Measurements from ENCODE around the gene TUBGCP6. TPM values are rescaled to one million over a fixed set of nuclear protein-coding genes. Genes with fewer than 3 reads are reported as not detected.

The TUBGCP6 gene
- total RNA-seq, 1 donor from 2014 or later, result 17.2 TPM

GRCh38 chr22:50264946-50265669 lies 20.3 kb upstream of the TUBGCP6 start:
- peaks cover 0 to 8% (median 0%) of the 10 kb centered on the region in 3 donors for H3K27me3 ChIP-seq (ENCODE audit: control insufficient read depth in 3 of 3, insufficient read depth in 3 of 3, low read length in 3 of 3)
- peaks cover 0 to 2% (median 0%) of the 10 kb centered on the region in 3 donors for H3K36me3 ChIP-seq (ENCODE audit: control insufficient read depth in 3 of 3, insufficient read depth in 3 of 3, low read length in 3 of 3)
- peaks cover 17 to 52% (median 44%) of the 10 kb centered on the region in 3 donors for H3K4me1 ChIP-seq (ENCODE audit: control insufficient read depth in 3 of 3, insufficient read depth in 3 of 3, low read length in 3 of 3)
- no peak overlapping the region for H3K27ac ChIP-seq (ENCODE audit: low read depth, low read length)
- H3K4me3 ChIP-seq (ENCODE audit: low read length in 3 of 3), result no peak overlapping the region
- H3K9me3 ChIP-seq (ENCODE audit: control insufficient read depth in 3 of 3, low read length in 3 of 3), result no peaks in the 10 kb centered on the region
- H3K9ac ChIP-seq (ENCODE audit: low read depth in 1 of 3, low read length in 3 of 3), result no peak overlapping the region

GRCh38 chr22:50264104-50264745 lies 19.4 kb upstream of the TUBGCP6 start:
- peaks cover 21 to 56% (median 48%) of the 10 kb centered on the region in 3 donors for H3K4me1 ChIP-seq (ENCODE audit: control insufficient read depth in 3 of 3, insufficient read depth in 3 of 3, low read length in 3 of 3)
- peaks cover 0 to 4% (median 0%) of the 10 kb centered on the region in 3 donors for H3K27me3 ChIP-seq (ENCODE audit: control insufficient read depth in 3 of 3, insufficient read depth in 3 of 3, low read length in 3 of 3)
- H3K4me3 ChIP-seq (ENCODE audit: low read length in 3 of 3), result no peak overlapping the region
- peaks cover 0 to 4% (median 0%) of the 10 kb centered on the region in 3 donors for H3K36me3 ChIP-seq (ENCODE audit: control insufficient read depth in 3 of 3, insufficient read depth in 3 of 3, low read length in 3 of 3)
- no peak overlapping the region for H3K9ac ChIP-seq (ENCODE audit: low read depth in 1 of 3, low read length in 3 of 3)
- H3K9me3 ChIP-seq (ENCODE audit: control insufficient read depth in 3 of 3, low read length in 3 of 3), result no peaks in the 10 kb centered on the region
- H3K27ac ChIP-seq (ENCODE audit: low read depth, low read length), result no peak overlapping the region

GRCh38 chr22:50262973-50263617 lies 18.3 kb upstream of the TUBGCP6 start:
- Histone ChIP-seq H3K4me1 (ENCODE audit: control insufficient read depth in 3 of 3, insufficient read depth in 3 of 3, low read length in 3 of 3) (peaks cover 29 to 54% (median 50%) of the 10 kb centered on the region in 3 donors), H3K9me3 (ENCODE audit: control insufficient read depth in 3 of 3, low read length in 3 of 3) (no peaks in the 10 kb centered on the region), H3K36me3 (ENCODE audit: control insufficient read depth in 3 of 3, insufficient read depth in 3 of 3, low read length in 3 of 3) (peaks cover 0 to 4% (median 0%) of the 10 kb centered on the region in 3 donors), H3K27ac (ENCODE audit: low read depth, low read length) (peak overlapping the region; percentile 88), H3K9ac (ENCODE audit: low read depth in 1 of 3, low read length in 3 of 3) (peak overlapping the region; percentile 5 to 81 (median 73)), H3K27me3 (ENCODE audit: control insufficient read depth in 3 of 3, insufficient read depth in 3 of 3, low read length in 3 of 3) (no peaks in the 10 kb centered on the region), H3K4me3 (ENCODE audit: low read length in 3 of 3) (peak overlapping the region in 2 of 3 donors; percentile 22 to 58)

GRCh38 chr22:50262460-50262911 lies 17.7 kb upstream of the TUBGCP6 start:
- Histone ChIP-seq H3K4me3 (ENCODE audit: low read length in 3 of 3) (peak overlapping the region; percentile 38 to 67 (median 58)), H3K27me3 (ENCODE audit: control insufficient read depth in 3 of 3, insufficient read depth in 3 of 3, low read length in 3 of 3) (no peaks in the 10 kb centered on the region), H3K9me3 (ENCODE audit: control insufficient read depth in 3 of 3, low read length in 3 of 3) (no peaks in the 10 kb centered on the region), H3K9ac (ENCODE audit: low read depth in 1 of 3, low read length in 3 of 3) (peak overlapping the region; percentile 5 to 81 (median 73)), H3K27ac (ENCODE audit: low read depth, low read length) (peak overlapping the region; percentile 88), H3K4me1 (ENCODE audit: control insufficient read depth in 3 of 3, insufficient read depth in 3 of 3, low read length in 3 of 3) (peaks cover 33 to 59% (median 53%) of the 10 kb centered on the region in 3 donors), H3K36me3 (ENCODE audit: control insufficient read depth in 3 of 3, insufficient read depth in 3 of 3, low read length in 3 of 3) (peaks cover 0 to 4% (median 0%) of the 10 kb centered on the region in 3 donors)

- Histone ChIP-seq H3K9ac (ENCODE audit: low read depth in 1 of 3, low read length in 3 of 3) (peak within 1 kb of the TSS; percentile 84 to 91 (median 87)), H3K4me1 (ENCODE audit: control insufficient read depth in 3 of 3, insufficient read depth in 3 of 3, low read length in 3 of 3) (peaks cover 39 to 59% (median 53%) of the 10 kb centered on the region in 3 donors), H3K27me3 (ENCODE audit: control insufficient read depth in 3 of 3, insufficient read depth in 3 of 3, low read length in 3 of 3) (no peaks in the 10 kb centered on the region), H3K27ac (ENCODE audit: low read depth, low read length) (peak within 1 kb of the TSS; percentile 92), H3K36me3 (ENCODE audit: control insufficient read depth in 3 of 3, insufficient read depth in 3 of 3, low read length in 3 of 3) (peaks cover 0 to 4% (median 0%) of the 10 kb centered on the region in 3 donors), H3K9me3 (ENCODE audit: control insufficient read depth in 3 of 3, low read length in 3 of 3) (no peaks in the 10 kb centered on the region), H3K4me3 (ENCODE audit: low read length in 3 of 3) (peak within 1 kb of the TSS; percentile 69 to 80 (median 78))
These were observed 17.0 kb upstream of the TUBGCP6 start, which contains the start of gene MAPK12 for GRCh38 chr22:50261615-50262459. MAPK12 (minus strand) TSS chr22:50261683; CDS start chr22:50261509, 174 bp downstream.

- Histone ChIP-seq H3K4me3 (ENCODE audit: low read length in 3 of 3) (peak overlapping the region; percentile 69 to 80 (median 78)), H3K9me3 (ENCODE audit: control insufficient read depth in 3 of 3, low read length in 3 of 3) (no peaks in the 10 kb centered on the region), H3K36me3 (ENCODE audit: control insufficient read depth in 3 of 3, insufficient read depth in 3 of 3, low read length in 3 of 3) (peaks cover 3 to 8% (median 6%) of the 10 kb centered on the region in 3 donors), H3K27me3 (ENCODE audit: control insufficient read depth in 3 of 3, insufficient read depth in 3 of 3, low read length in 3 of 3) (no peaks in the 10 kb centered on the region), H3K27ac (ENCODE audit: low read depth, low read length) (peak overlapping the region; percentile 92), H3K4me1 (ENCODE audit: control insufficient read depth in 3 of 3, insufficient read depth in 3 of 3, low read length in 3 of 3) (peaks cover 48 to 60% (median 57%) of the 10 kb centered on the region in 3 donors), H3K9ac (ENCODE audit: low read depth in 1 of 3, low read length in 3 of 3) (peak overlapping the region; percentile 84 to 91 (median 87))
These were observed 16.2 kb upstream of the TUBGCP6 start for GRCh38 chr22:50260801-50261614.

GRCh38 chr22:50260434-50260800 lies 15.6 kb upstream of the TUBGCP6 start:
- Histone ChIP-seq H3K9me3 (ENCODE audit: control insufficient read depth in 3 of 3, low read length in 3 of 3) (no peaks in the 10 kb centered on the region), H3K4me1 (ENCODE audit: control insufficient read depth in 3 of 3, insufficient read depth in 3 of 3, low read length in 3 of 3) (peaks cover 49 to 64% (median 61%) of the 10 kb centered on the region in 3 donors), H3K27me3 (ENCODE audit: control insufficient read depth in 3 of 3, insufficient read depth in 3 of 3, low read length in 3 of 3) (no peaks in the 10 kb centered on the region), H3K36me3 (ENCODE audit: control insufficient read depth in 3 of 3, insufficient read depth in 3 of 3, low read length in 3 of 3) (peaks cover 6 to 12% (median 9%) of the 10 kb centered on the region in 3 donors), H3K9ac (ENCODE audit: low read depth in 1 of 3, low read length in 3 of 3) (peak overlapping the region; percentile 84 to 91 (median 87)), H3K4me3 (ENCODE audit: low read length in 3 of 3) (peak overlapping the region; percentile 69 to 80 (median 78)), H3K27ac (ENCODE audit: low read depth, low read length) (peak overlapping the region; percentile 92)

- H3K27me3 ChIP-seq (ENCODE audit: control insufficient read depth in 3 of 3, insufficient read depth in 3 of 3, low read length in 3 of 3), result no peaks in the 10 kb centered on the region
- H3K9ac ChIP-seq (ENCODE audit: low read depth in 1 of 3, low read length in 3 of 3), result peak overlapping the region; percentile 74 to 89 (median 86)
- H3K4me1 ChIP-seq (ENCODE audit: control insufficient read depth in 3 of 3, insufficient read depth in 3 of 3, low read length in 3 of 3), result peaks cover 49 to 64% (median 61%) of the 10 kb centered on the region in 3 donors
- peak overlapping the region; percentile 100 for H3K27ac ChIP-seq (ENCODE audit: low read depth, low read length)
- peak overlapping the region in 2 of 3 donors; percentile 27 to 35 for H3K4me3 ChIP-seq (ENCODE audit: low read length in 3 of 3)
- no peaks in the 10 kb centered on the region for H3K9me3 ChIP-seq (ENCODE audit: control insufficient read depth in 3 of 3, low read length in 3 of 3)
- peaks cover 12 to 17% (median 17%) of the 10 kb centered on the region in 3 donors for H3K36me3 ChIP-seq (ENCODE audit: control insufficient read depth in 3 of 3, insufficient read depth in 3 of 3, low read length in 3 of 3)
These were observed 14.5 kb upstream of the TUBGCP6 start for GRCh38 chr22:50259302-50259701.
